ENCODE data around the gene SLU7.

Gene SLU7

GRCh38 chr5:160458806-160459800 lies 40.2 kb upstream of the SLU7 start:
- DNase-seq (ENCODE audit: insufficient read length, low spot score) (no peak), FAIRE-seq (no peak)
- no peak for TF ChIP-seq POLR2A (IDR thresholded peaks at IDR 0.05; ENCODE audit: low read depth, low read length)

GRCh38 chr5:160457252-160457651 lies 38.4 kb upstream of the SLU7 start:
- FAIRE-seq (no peak), DNase-seq (ENCODE audit: insufficient read length, low spot score) (no peak)
- no peak for TF ChIP-seq POLR2A (IDR thresholded peaks at IDR 0.05; ENCODE audit: low read depth, low read length)

- no peak for DNase-seq (ENCODE audit: insufficient read length, low spot score)
- TF ChIP-seq POLR2A (IDR thresholded peaks at IDR 0.05; ENCODE audit: low read depth, low read length): no peak
- FAIRE-seq: no peak
Measured at GRCh38 chr5:160456480-160457177, 37.7 kb upstream of the SLU7 start.

GRCh38 chr5:160455600-160455999 lies 36.7 kb upstream of the SLU7 start:
- TF ChIP-seq POLR2A (IDR thresholded peaks at IDR 0.05; ENCODE audit: low read depth, low read length): no peak
- no peak for FAIRE-seq
- DNase-seq (ENCODE audit: insufficient read length, low spot score): no peak

GRCh38 chr5:160453751-160454150 lies 34.9 kb upstream of the SLU7 start:
- no peak for FAIRE-seq
- DNase-seq (ENCODE audit: insufficient read length, low spot score): no peak
- no peak for TF ChIP-seq POLR2A (IDR thresholded peaks at IDR 0.05; ENCODE audit: low read depth, low read length)

- no peak for TF ChIP-seq POLR2A (IDR thresholded peaks at IDR 0.05; ENCODE audit: low read depth, low read length)
- FAIRE-seq: no peak
- no peak for DNase-seq (ENCODE audit: insufficient read length, low spot score)
Measured at GRCh38 chr5:160452795-160453194, 33.9 kb upstream of the SLU7 start.

- no peak for DNase-seq (ENCODE audit: insufficient read length, low spot score)
- FAIRE-seq: no peak
- TF ChIP-seq POLR2A (IDR thresholded peaks at IDR 0.05; ENCODE audit: low read depth, low read length): no peak
Measured at GRCh38 chr5:160452036-160452435, 33.2 kb upstream of the SLU7 start.

GRCh38 chr5:160451281-160451680 lies 32.4 kb upstream of the SLU7 start:
- no peak for FAIRE-seq
- no peak for TF ChIP-seq POLR2A (IDR thresholded peaks at IDR 0.05; ENCODE audit: low read depth, low read length)
- no peak for DNase-seq (ENCODE audit: insufficient read length, low spot score)

GRCh38 chr5:160450164-160450932 lies 31.5 kb upstream of the SLU7 start:
- TF ChIP-seq POLR2A (IDR thresholded peaks at IDR 0.05; ENCODE audit: low read depth, low read length): no peak
- FAIRE-seq (no peak), DNase-seq (ENCODE audit: insufficient read length, low spot score) (no peak)

GRCh38 chr5:160449458-160449857 lies 30.6 kb upstream of the SLU7 start:
- no peak for TF ChIP-seq POLR2A (IDR thresholded peaks at IDR 0.05; ENCODE audit: low read depth, low read length)
- FAIRE-seq (no peak), DNase-seq (ENCODE audit: insufficient read length, low spot score) (no peak)

- DNase-seq (ENCODE audit: insufficient read length, low spot score): no peak
- FAIRE-seq: no peak
- no peak for TF ChIP-seq POLR2A (IDR thresholded peaks at IDR 0.05; ENCODE audit: low read depth, low read length)
Measured at GRCh38 chr5:160448886-160449285, 30.0 kb upstream of the SLU7 start.

- DNase-seq (ENCODE audit: insufficient read length, low spot score) (no peak), FAIRE-seq (no peak)
- TF ChIP-seq POLR2A (IDR thresholded peaks at IDR 0.05; ENCODE audit: low read depth, low read length): no peak
Measured at GRCh38 chr5:160445751-160446150, 26.9 kb upstream of the SLU7 start.

- no peak for FAIRE-seq
- no peak for TF ChIP-seq POLR2A (IDR thresholded peaks at IDR 0.05; ENCODE audit: low read depth, low read length)
- no peak for DNase-seq (ENCODE audit: insufficient read length, low spot score)
Measured at GRCh38 chr5:160445132-160445531, 26.3 kb upstream of the SLU7 start.

GRCh38 chr5:160444407-160444806 lies 25.5 kb upstream of the SLU7 start:
- no peak for DNase-seq (ENCODE audit: insufficient read length, low spot score)
- TF ChIP-seq POLR2A (IDR thresholded peaks at IDR 0.05; ENCODE audit: low read depth, low read length): no peak
- FAIRE-seq: no peak

Data from H54 (cell line).